Activated T-cell treated with anti-CD3 and anti-CD28 coated beads, Interleukin-2, amount 50 U/mL, for 48 hours (primary cell): Measurements from ENCODE around the gene PITPNM1.
"Not testable (repeated sequence)": the region's sequence is repeated elsewhere in the genome, so short reads cannot be mapped to it uniquely, and the experiment has no call there.

ENCODE experiments used
- DNase-seq, 2 experiments: peaks; one replicate each; pipeline ENCODE4 v3.0.0-alpha.2; 2020

Gene PITPNM1

GRCh38 chr11:67486481-67487195, 18.5 kb downstream of the PITPNM1 start:
- peak; percentile 78 to 81 for DNase-seq

GRCh38 chr11:67485873-67486361, 19.2 kb downstream of the PITPNM1 start:
- DNase-seq, result peak; percentile 74 to 82

- DNase-seq, result peak; percentile 85 to 86
Observed at GRCh38 chr11:67484847-67485311, 20.3 kb downstream of the PITPNM1 start.

GRCh38 chr11:67483831-67484665, 21.1 kb downstream of the PITPNM1 start:
- DNase-seq, result peak; percentile 71 to 72

- DNase-seq, result peak; percentile 98
Observed at GRCh38 chr11:67482827-67483798, 22.1 kb downstream of the PITPNM1 start, which contains the start of gene AIP. Gene AIP (plus strand): TSS chr11:67483026. CDS start chr11:67483159, 133 bp downstream.

- DNase-seq, result peak in 1 of 2 experiments; percentile 31
Observed at GRCh38 chr11:67482275-67482826, 22.8 kb downstream of the PITPNM1 start.

GRCh38 chr11:67477344-67478050, 27.7 kb downstream of the PITPNM1 start:
- not testable (repeated sequence) for DNase-seq

GRCh38 chr11:67476692-67477091, 28.5 kb downstream of the PITPNM1 start:
- DNase-seq, result not testable (repeated sequence)

GRCh38 chr11:67472882-67473281, 32.3 kb downstream of the PITPNM1 start:
- no peak for DNase-seq

GRCh38 chr11:67470337-67471002, 34.7 kb downstream of the PITPNM1 start:
- DNase-seq, result no peak

- DNase-seq, result no peak
Observed at GRCh38 chr11:67469508-67469811, 35.7 kb downstream of the PITPNM1 start.

- peak; percentile 93 to 94 for DNase-seq
Observed at GRCh38 chr11:67468759-67469507, 36.2 kb downstream of the PITPNM1 start, which contains the start of gene TMEM134. Gene TMEM134 (minus strand): TSS chr11:67469251. CDS start chr11:67469192, 59 bp downstream.

GRCh38 chr11:67468456-67468758, 36.8 kb downstream of the PITPNM1 start:
- peak in 1 of 2 experiments; percentile 51 for DNase-seq

GRCh38 chr11:67468056-67468455, 37.1 kb downstream of the PITPNM1 start:
- DNase-seq, result peak; percentile 44 to 54

- DNase-seq, result no peak
Observed at GRCh38 chr11:67466962-67467771, 38.0 kb downstream of the PITPNM1 start.

- DNase-seq, result no peak
Observed at GRCh38 chr11:67466367-67466766, 38.8 kb downstream of the PITPNM1 start.

GRCh38 chr11:67465530-67465929, 39.6 kb downstream of the PITPNM1 start:
- not testable (repeated sequence) for DNase-seq

GRCh38 chr11:67465189-67465510, 40.0 kb downstream of the PITPNM1 start:
- DNase-seq, result peak; percentile 32 to 42

GRCh38 chr11:67464411-67465188, 40.6 kb downstream of the PITPNM1 start:
- peak; percentile 92 to 94 for DNase-seq
